IMR-90 (cell line): ENCODE data around the gene RNF224. TPM values are rescaled to one million over a fixed set of nuclear protein-coding genes. Genes with fewer than 3 reads are reported as not detected.

Experiments
- ATAC-seq: fragments of 200-7000 bp; cut with Tn5 transposase; 2 replicates; pipeline ENCODE4 v1.9.1; 2020; ENCODE audit warnings: low read depth, mild to moderate bottlenecking, moderate library complexity
- BruUV-seq: library from RNA; stranded (reverse); fragments of 400-500 nt; replicated peaks from 2 replicates; lab custom pipeline; 2021; lab: Mats Ljungman, UMichigan
- CTCF ChIA-PET: fragments of 300-600 bp; formaldehyde crosslinking; extraction: SDS; loops from one replicate; lab custom pipeline; 2021; ENCODE audit warnings: antibody characterized with exemption; lab: Yijun Ruan, JAX
- POLR2A ChIA-PET: fragments of 300-600 bp; sonication (Branson Sonifier 250); formaldehyde crosslinking; loops from one replicate; lab custom pipeline; 2022; ENCODE audit warnings: antibody characterized with exemption; ENCODE audit not compliant: unreplicated experiment; lab: Charles Lee
- DNase-seq: peaks from one replicate; pipeline ENCODE4 v3.0.0; 2013
- H2AFZ ChIP-seq: replicated peaks from 2 replicates; pipeline ENCODE3; 2013; ENCODE audit warnings: low read length, mild to moderate bottlenecking; ENCODE audit not compliant: poor library complexity
- H2AK5ac ChIP-seq: 2 replicates; pipeline ENCODE4 v1.6.1; 2013; ENCODE audit warnings: low read depth, low read length, inconsistent platforms
- H2AK9ac ChIP-seq: replicated peaks from 2 replicates; pipeline ENCODE3; 2013; ENCODE audit warnings: mild to moderate bottlenecking, low read depth, low read length, moderate library complexity; ENCODE audit not compliant: poor library complexity
- H2BK120ac ChIP-seq: 2 replicates; pipeline ENCODE4 v1.6.1; 2013; ENCODE audit warnings: low read depth, low read length, inconsistent platforms
- H2BK15ac ChIP-seq: 3 replicates; pipeline ENCODE4 v1.6.1; 2013; ENCODE audit warnings: low read depth, low read length, inconsistent platforms
- H2BK20ac ChIP-seq: 2 replicates; pipeline ENCODE4 v1.6.1; 2013; ENCODE audit warnings: low read depth, mild to moderate bottlenecking, inconsistent platforms, low read length, moderate library complexity
- H2BK5ac ChIP-seq: 2 replicates; pipeline ENCODE4 v1.6.1; 2013; ENCODE audit warnings: mild to moderate bottlenecking, low read depth, low read length, inconsistent platforms; ENCODE audit not compliant: poor library complexity, severe bottlenecking
- H3K14ac ChIP-seq: replicated peaks from 2 replicates; pipeline ENCODE4 v1.6.1; 2013; ENCODE audit warnings: low read depth, low read length, inconsistent platforms
- H3K18ac ChIP-seq: 2 replicates; pipeline ENCODE4 v1.6.1; 2013; ENCODE audit warnings: low read depth, low read length, control low read depth
- H3K23ac ChIP-seq: 2 replicates; pipeline ENCODE4 v1.6.1; 2013; ENCODE audit warnings: low read depth, low read length, inconsistent platforms
- H3K27ac ChIP-seq: 2 replicates; pipeline ENCODE4 v1.5.1; 2013; ENCODE audit warnings: mild to moderate bottlenecking, control low read depth, low read length; ENCODE audit not compliant: insufficient read depth
- H3K27me3 ChIP-seq: 2 replicates; pipeline ENCODE4 v1.6.1; 2013; ENCODE audit warnings: low read length; ENCODE audit not compliant: control insufficient read depth, insufficient read depth
- H3K36me3 ChIP-seq: 2 replicates; pipeline ENCODE4 v1.6.1; 2013; ENCODE audit warnings: low read length, mixed read lengths; ENCODE audit not compliant: control insufficient read depth, insufficient read depth
- H3K4ac ChIP-seq: 2 replicates; pipeline ENCODE4 v1.6.1; 2013; ENCODE audit warnings: low read depth, low read length, inconsistent platforms
- H3K4me1 ChIP-seq: 2 replicates; pipeline ENCODE4 v1.6.1; 2013; ENCODE audit warnings: low read length, mixed read lengths; ENCODE audit not compliant: control insufficient read depth, insufficient read depth
- H3K4me2 ChIP-seq: 2 replicates; pipeline ENCODE4 v1.6.1; 2013; ENCODE audit warnings: low read depth, mild to moderate bottlenecking, control low read depth, low read length, moderate library complexity
- H3K4me3 ChIP-seq: 2 replicates; pipeline ENCODE4 v1.5.1; 2013; ENCODE audit warnings: low read depth, mild to moderate bottlenecking, control low read depth, low read length, moderate library complexity; ENCODE audit not compliant: insufficient read depth
- H3K56ac ChIP-seq: 2 replicates; pipeline ENCODE4 v1.6.1; 2013; ENCODE audit warnings: low read length, inconsistent platforms; ENCODE audit not compliant: insufficient read depth; ENCODE audit errors: extremely low read depth
- H3K79me1 ChIP-seq, 2 experiments: 2 replicates each; pipeline ENCODE4 v1.6.1; 2013; ENCODE audit warnings: low read length in 2 of 2, inconsistent platforms in 1 of 2, low read depth in 1 of 2
- H3K9ac ChIP-seq: 2 replicates; pipeline ENCODE4 v1.6.1; 2013; ENCODE audit warnings: low read depth, low read length, control low read depth
- H3K9me1 ChIP-seq: 2 replicates; pipeline ENCODE4 v1.6.1; 2013; ENCODE audit warnings: low read length, inconsistent platforms; ENCODE audit not compliant: insufficient read depth
- H3K9me3 ChIP-seq: 2 replicates; pipeline ENCODE4 v1.6.1; 2013; ENCODE audit warnings: low read length; ENCODE audit not compliant: control insufficient read depth, insufficient read depth
- H4K20me1 ChIP-seq: 2 replicates; pipeline ENCODE4 v1.6.1; 2013; ENCODE audit warnings: low read length, inconsistent platforms; ENCODE audit not compliant: insufficient read depth
- H4K5ac ChIP-seq: 2 replicates; pipeline ENCODE4 v1.6.1; 2013; ENCODE audit warnings: mild to moderate bottlenecking, low read depth, low read length, control low read depth
- H4K8ac ChIP-seq, 2 experiments: 2 replicates each; pipeline ENCODE4 v1.6.1; 2013; ENCODE audit warnings: low read depth in 2 of 2, low read length in 2 of 2, control low read depth in 1 of 2, inconsistent platforms in 1 of 2
- H4K91ac ChIP-seq: 2 replicates; pipeline ENCODE4 v1.6.1; 2013; ENCODE audit warnings: low read depth, low read length, inconsistent platforms; ENCODE audit not compliant: insufficient read depth
- FOS ChIP-seq: fragments of 150-350 bp; IDR thresholded peaks from 2 replicates; pipeline ENCODE4 v1.6.1; 2016; ENCODE audit warnings: low read depth, low read length
- WGBS, 2 experiments: methylation state at CpG; one replicate each; pipeline versions ENCODE4 v1.1.5 to v1.1.7; 2013; ENCODE audit warnings: missing lambda C conversion rate in 2 of 2; ENCODE audit not compliant: insufficient read length in 1 of 2; ENCODE audit errors: extremely low coverage in 2 of 2; 5-methylcytosine and 5-hydroxymethylcytosine counted together
- dilution Hi-C: fragments of 300-500 bp; cut with HindIII; formaldehyde crosslinking; loops from one replicate; pipeline ENCODE4 v1.14.3; 2018; ENCODE audit warnings: low sequenced_read_pairs; ENCODE audit not compliant: unreplicated experiment
- in situ Hi-C: fragments of 300-500 bp; cut with MboI; formaldehyde crosslinking; loops from 3 replicates; pipeline ENCODE4 v1.14.3; 2019; ENCODE audit warnings: low sequenced_read_pairs, inconsistent platforms, mixed read lengths
- intact Hi-C: fragments of 100-400 bp; cut with micrococcal nuclease; formaldehyde crosslinking; loops from 2 replicates; pipeline ENCODE4 v1.10.0; 2022
- polyA plus RNA-seq, 3 experiments: library from polyadenylated mRNA; depleted of rRNA; stranded (reverse); fragments of >200 nt; gene quantifications; 2 replicates each; pipeline ENCODE4 v1.2.3, GENCODE V29; 2012; ENCODE audit warnings: low replicate concordance in 1 of 3
- total RNA-seq: library from RNA; depleted of rRNA; stranded (reverse); fragments of >200 nt; gene quantifications from 2 replicates; pipeline ENCODE4 v1.2.3, GENCODE V29; 2012

The RNF224 gene
- total and polyA plus RNA-seq, 2 of the 4 experiments (the other 2 are of a cell fraction): not detected

DNA sequence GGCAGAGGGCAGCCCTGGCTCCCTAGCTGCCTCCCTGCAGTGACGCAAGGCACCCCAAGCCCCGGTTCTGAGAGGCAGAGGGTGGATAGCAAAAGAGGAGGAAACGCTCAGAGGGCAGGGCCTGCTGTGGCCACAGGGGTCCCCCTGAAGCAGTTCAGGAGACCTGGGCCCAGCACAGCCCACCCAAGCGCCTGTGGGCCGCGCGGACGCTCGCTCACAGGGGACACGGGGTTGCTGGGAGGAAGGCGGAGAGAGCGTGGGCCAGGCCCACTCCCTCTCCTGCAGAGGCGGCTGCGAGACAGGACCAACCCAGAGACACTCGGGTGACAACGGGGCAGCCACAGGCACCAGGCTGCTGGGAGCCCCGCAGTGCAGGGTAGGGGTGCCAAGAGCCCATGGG lies 47.5 kb upstream of the RNF224 start:
- Histone ChIP-seq H4K8ac (no peak overlapping the region), H4K20me1 (no peaks in the 10 kb centered on the region; the same call in 1 of the 2 replicates), H3K56ac (no peak overlapping the region), H3K14ac (no peak overlapping the region), H3K9me3 (no peaks in the 10 kb centered on the region), H2AK9ac (no peak overlapping the region), H3K27me3 (no peaks in the 10 kb centered on the region), H2AFZ (no peak overlapping the region), H2BK5ac (no peak overlapping the region), H4K91ac (no peak overlapping the region), H3K4me2 (no peak overlapping the region), H3K23ac (no peak overlapping the region), H2BK120ac (no peak overlapping the region), H3K9ac (no peak overlapping the region), H4K5ac (no peak overlapping the region), H3K27ac (no peak overlapping the region), H3K9me1 (0 out of 2 replicates have a peak, but pooled peaks cover 2% of the 10 kb centered on the region), H3K4me1 (no peaks in the 10 kb centered on the region; the same call in 1 of the 2 replicates), H2BK20ac (no peak overlapping the region), H3K4me3 (no peak overlapping the region), H2AK5ac (no peak overlapping the region), H3K4ac (no peak overlapping the region), H3K36me3 (peaks cover 64% of the 10 kb centered on the region), H3K18ac (no peak overlapping the region), H3K79me1 (no peaks in the 10 kb centered on the region; a peak in 1 of 4 replicates), H2BK15ac (no peak overlapping the region)
- dilution Hi-C loops: no loop called here
- CTCF ChIA-PET: no interaction called here
- intact Hi-C loops: no loop called here
- DNase-seq: no peak
- no peak for ATAC-seq
- WGBS, 2 experiments: 95% methylated on average over 12 of the region's 17 CpGs; no CpG with 5 or more reads in 1 of the 2 experiments
- no peak for TF ChIP-seq FOS
- in situ Hi-C loops: no loop called here
- POLR2A ChIA-PET: no interaction called here
- no TSS peak for BruUV-seq
